ENCODE data around the gene LEFTY2.

The LEFTY2 gene

DNA sequence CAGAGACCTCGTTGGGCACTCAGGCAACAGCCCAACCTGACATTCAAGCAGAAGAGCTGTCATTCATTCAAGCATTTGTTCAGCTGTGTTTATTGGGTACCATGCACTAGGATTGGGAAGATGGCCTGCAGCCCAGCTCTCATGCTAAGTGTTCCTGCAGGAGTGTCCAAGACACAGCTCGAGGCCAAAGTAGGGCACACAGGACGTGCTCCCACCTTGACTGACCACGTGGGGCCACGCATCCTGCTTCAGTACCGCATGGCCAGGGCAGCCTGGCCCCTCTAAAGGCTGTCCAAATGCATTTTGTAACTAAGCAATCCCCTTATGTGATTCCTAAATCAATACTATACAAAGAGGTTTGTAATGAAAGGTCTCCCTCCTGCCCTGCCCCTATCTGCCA lies 26.6 kb downstream of the LEFTY2 start:
- no peak for DNase-seq (ENCODE audit: low spot score)
- TF ChIP-seq, protein P1, sequence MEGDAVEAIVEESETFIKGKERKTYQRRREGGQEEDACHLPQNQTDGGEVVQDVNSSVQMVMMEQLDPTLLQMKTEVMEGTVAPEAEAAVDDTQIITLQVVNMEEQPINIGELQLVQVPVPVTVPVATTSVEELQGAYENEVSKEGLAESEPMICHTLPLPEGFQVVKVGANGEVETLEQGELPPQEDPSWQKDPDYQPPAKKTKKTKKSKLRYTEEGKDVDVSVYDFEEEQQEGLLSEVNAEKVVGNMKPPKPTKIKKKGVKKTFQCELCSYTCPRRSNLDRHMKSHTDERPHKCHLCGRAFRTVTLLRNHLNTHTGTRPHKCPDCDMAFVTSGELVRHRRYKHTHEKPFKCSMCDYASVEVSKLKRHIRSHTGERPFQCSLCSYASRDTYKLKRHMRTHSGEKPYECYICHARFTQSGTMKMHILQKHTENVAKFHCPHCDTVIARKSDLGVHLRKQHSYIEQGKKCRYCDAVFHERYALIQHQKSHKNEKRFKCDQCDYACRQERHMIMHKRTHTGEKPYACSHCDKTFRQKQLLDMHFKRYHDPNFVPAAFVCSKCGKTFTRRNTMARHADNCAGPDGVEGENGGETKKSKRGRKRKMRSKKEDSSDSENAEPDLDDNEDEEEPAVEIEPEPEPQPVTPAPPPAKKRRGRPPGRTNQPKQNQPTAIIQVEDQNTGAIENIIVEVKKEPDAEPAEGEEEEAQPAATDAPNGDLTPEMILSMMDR (IDR thresholded peaks at IDR 0.05; ENCODE audit: extremely low read depth, missing control alignments), result no peak

DNA sequence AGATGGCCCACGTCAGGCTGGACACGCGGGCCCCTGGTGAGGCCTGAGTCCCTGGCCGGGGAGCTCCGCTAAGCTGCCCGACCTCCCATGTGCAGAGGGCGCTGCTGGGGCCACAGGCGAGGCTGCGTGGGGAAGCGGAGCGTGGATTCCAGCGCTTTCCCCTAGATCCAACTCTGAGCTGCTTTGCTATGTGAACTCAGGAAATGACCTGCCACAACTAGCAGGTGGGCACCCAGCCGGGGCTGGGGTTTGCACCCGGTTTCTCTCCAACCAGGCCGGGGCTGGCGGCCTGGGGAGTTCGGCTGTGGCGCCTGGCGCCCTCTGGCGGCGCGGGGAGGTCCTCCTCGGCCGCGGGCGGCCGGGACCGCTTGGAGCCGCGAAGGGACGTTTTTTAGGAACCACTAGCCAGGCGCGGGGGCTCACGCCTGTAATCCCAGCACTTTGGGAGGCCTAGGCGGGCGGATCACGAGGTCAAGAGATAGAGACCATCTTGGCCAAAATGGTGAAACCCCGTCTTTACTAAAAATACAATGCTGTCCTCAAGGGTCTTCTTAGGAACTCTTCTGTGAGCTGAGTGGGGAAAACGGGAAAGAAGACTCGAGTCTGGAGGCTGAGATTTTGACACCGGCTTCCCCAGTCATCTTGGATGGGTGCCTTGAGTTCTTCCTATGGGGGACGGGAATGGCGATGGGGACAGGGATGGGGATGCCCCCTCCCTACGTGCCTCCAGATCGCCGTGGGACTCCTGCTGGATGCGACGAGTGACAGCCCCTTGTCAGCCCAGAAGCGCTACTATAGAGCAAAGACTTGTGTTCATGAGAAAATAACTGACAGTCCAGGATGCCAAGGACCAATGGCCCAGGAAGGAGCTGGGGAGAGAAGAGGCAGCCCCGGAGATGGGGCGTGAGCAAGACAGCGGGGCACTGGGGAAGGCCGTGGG lies 29.6 kb downstream of the LEFTY2 start:
- TF ChIP-seq, protein P1 (IDR thresholded peaks at IDR 0.05; ENCODE audit: extremely low read depth, missing control alignments), result peak; percentile 74
- peak; percentile 85 for DNase-seq (ENCODE audit: low spot score)

DNA sequence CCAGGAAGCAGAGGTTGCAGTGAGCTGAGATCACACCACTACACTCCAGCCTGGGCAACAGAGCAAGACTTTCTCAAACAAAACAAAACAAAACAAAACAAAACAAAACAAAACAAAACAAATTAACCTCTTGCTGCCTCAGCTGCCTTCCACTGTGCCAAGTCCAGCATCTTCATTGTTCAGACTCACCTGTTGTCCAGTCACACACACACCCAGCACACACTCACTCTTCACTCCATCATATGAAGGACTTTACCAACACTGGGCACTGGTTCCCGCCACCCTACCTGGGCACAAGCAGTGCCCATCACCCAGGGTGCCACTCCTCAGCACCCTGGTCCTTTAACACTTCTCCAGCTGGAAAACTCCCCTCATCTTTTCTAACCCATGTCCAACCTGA lies 31.5 kb downstream of the LEFTY2 start:
- TF ChIP-seq, protein P1 (IDR thresholded peaks at IDR 0.05; ENCODE audit: extremely low read depth, missing control alignments), result no peak
- no peak for DNase-seq (ENCODE audit: low spot score)

DNA sequence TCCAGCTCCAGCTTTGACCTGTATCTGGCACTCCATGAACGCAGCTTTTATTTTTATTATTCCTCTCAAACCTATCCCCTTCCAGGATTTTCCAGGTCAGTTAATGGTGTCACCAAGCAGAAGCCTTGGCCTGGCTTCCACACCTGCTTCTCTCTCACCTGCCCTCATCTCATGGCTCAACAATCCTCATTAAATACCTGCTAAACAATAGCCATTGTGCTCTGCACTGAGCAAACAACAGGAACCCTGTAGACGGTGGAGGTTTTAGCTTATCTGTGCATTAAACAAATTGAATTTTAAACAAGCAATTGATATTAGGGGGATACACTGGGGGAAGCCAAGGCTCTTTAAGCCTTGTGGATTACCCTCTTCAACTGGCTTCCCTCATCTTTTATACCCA lies 32.2 kb downstream of the LEFTY2 start:
- TF ChIP-seq, protein P1 (IDR thresholded peaks at IDR 0.05; ENCODE audit: extremely low read depth, missing control alignments), result no peak
- no peak for DNase-seq (ENCODE audit: low spot score)

DNA sequence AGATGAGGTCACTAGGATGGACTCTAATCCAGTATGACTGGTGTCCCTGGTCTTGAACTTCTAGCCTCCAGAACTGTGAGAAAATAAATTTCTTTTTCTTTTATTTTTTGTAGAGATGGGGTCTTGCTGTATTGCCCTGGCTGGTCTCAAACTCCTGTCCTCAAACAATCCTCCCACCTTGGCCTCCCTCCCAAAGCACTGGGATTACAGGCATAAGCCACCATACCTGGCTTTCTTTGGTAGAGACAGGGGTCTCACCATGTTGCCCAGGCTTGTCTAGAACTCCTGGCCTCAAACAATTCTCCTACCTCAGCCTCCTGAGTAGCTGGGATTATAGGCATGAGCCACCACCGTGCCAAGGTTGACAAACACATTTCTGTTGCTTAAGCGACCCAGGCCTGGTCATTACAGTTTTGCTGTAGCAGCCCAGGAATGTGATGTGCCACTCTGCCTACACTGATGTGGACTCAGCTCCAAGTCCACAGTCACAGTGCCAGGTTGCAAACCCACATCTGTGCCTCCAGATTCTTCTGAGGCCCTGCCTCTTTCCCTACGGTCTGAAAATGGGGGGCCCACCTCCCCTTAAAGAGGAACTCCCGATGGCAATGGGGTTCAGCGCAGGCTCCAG lies 32.9 kb downstream of the LEFTY2 start:
- DNase-seq (ENCODE audit: low spot score), result no peak

DNA sequence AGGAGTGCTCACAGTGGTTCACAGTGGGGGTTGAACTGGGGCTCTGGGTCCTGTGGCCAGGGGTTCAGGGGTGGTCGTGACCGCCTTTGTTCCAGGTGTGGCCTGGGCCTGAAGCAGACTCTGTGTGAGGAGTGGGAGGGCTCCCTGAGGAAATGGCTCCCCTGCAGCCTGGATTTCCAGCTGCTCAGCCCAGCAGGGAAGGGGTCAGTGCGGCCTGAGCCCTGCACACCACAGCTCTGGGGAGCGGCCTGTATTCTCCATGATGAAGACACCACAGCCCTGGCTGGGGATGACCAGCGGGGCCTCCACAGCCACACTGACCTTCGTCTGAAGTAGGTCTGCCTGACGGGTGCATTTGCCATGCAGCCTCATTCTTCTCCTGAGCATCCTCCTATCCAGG lies 33.7 kb downstream of the LEFTY2 start:
- no peak for DNase-seq (ENCODE audit: low spot score)
- TF ChIP-seq, protein P1 (IDR thresholded peaks at IDR 0.05; ENCODE audit: extremely low read depth, missing control alignments), result no peak

More for the DNA sequence above, 32.9 kb downstream of the LEFTY2 start:
- TF ChIP-seq, protein P1 (IDR thresholded peaks at IDR 0.05; ENCODE audit: extremely low read depth, missing control alignments), result no peak

DNA sequence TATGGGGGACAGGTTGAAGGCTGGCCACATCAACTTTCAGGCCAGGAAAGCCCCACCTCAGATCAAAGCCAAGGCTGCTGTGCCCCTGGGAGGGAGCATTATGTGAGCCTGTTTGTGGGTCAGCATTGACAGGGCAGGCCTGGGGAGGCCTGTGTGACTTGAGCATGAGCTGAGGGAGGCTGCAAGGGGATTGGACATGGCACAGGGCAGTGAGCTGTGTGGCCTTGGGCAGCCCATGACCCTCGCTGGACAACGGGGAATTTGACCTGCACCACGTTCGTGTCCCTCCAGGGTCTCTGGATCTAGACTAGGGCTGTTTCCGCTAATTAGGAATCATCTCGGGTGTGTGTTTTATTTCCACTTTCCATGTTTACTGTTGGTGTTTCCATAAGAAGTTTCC lies 34.6 kb downstream of the LEFTY2 start:
- TF ChIP-seq, protein P1 (IDR thresholded peaks at IDR 0.05; ENCODE audit: extremely low read depth, missing control alignments), result no peak
- DNase-seq (ENCODE audit: low spot score), result no peak

Data from GM20000 (cell line).